ENCODE measurements around the gene PCIF1.

Gene PCIF1

GRCh38 chr20:45943613-45944012, 9.1 kb downstream of the PCIF1 start:
- Histone ChIP-seq H3K9me3 (ENCODE audit: control insufficient read depth, insufficient read depth, low read depth, low read length) (no peaks in the 10 kb centered on the region), H3K27ac (ENCODE audit: extremely low read depth, low read depth, low read length) (no peak overlapping the region), H3K36me3 (ENCODE audit: control insufficient read depth in 2 of 2, insufficient read depth in 1 of 2, low read length in 2 of 2) (peaks cover 6 to 88% of the 10 kb centered on the region in 2 experiments; a peak in 2 of 3 replicates), H3K4me1 (ENCODE audit: control insufficient read depth, insufficient read depth, low read length) (no peaks in the 10 kb centered on the region), H3K4me3 (ENCODE audit: low read depth, low read length) (no peak overlapping the region)
- ChIA-PET CTCF (interaction anchor here (0.6 to 1.4 kb wide), 2 partner anchors 26 to 1581 kb away, joined by 3 to 7 read pairs; no protein-coding TSS in a partner anchor), POLR2A (interaction anchor here (1.2 to 2.2 kb wide), 3 partner anchors 9 to 28 kb away, joined by 3 to 18 read pairs (median 7); partner anchors contain the start of genes PCIF1 and ZNF335)
- TF ChIP-seq, protein P1, sequence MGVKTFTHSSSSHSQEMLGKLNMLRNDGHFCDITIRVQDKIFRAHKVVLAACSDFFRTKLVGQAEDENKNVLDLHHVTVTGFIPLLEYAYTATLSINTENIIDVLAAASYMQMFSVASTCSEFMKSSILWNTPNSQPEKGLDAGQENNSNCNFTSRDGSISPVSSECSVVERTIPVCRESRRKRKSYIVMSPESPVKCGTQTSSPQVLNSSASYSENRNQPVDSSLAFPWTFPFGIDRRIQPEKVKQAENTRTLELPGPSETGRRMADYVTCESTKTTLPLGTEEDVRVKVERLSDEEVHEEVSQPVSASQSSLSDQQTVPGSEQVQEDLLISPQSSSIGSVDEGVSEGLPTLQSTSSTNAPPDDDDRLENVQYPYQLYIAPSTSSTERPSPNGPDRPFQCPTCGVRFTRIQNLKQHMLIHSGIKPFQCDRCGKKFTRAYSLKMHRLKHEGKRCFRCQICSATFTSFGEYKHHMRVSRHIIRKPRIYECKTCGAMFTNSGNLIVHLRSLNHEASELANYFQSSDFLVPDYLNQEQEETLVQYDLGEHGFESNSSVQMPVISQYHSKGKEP (tag by site-specific recombination; IDR thresholded peaks at IDR 0.05), result no peak
- TF ChIP-seq ZBTB11 (tag by site-specific recombination; conservative IDR thresholded peaks at IDR 0.05; ENCODE audit: low read depth) (no peak), ZNF654 (tag by site-specific recombination; IDR thresholded peaks at IDR 0.05; ENCODE audit: low read depth) (no peak), ZNF776 (tag by site-specific recombination; IDR thresholded peaks at IDR 0.05; ENCODE audit: borderline replicate concordance) (no peak), ZNF354C (tag by site-specific recombination; IDR thresholded peaks at IDR 0.05; ENCODE audit: borderline replicate concordance, low read depth) (no peak), ZNF433 (tag by site-specific recombination; IDR thresholded peaks at IDR 0.05; ENCODE audit: low read depth) (no peak), ZNF138 (tag by site-specific recombination; IDR thresholded peaks at IDR 0.05; ENCODE audit: borderline replicate concordance) (no peak), ZNF18 (tag by site-specific recombination; IDR thresholded peaks at IDR 0.05) (no peak), ZNF48 (tag by site-specific recombination; IDR thresholded peaks at IDR 0.05) (no peak), MYNN (tag by site-specific recombination; IDR thresholded peaks at IDR 0.05; ENCODE audit: borderline replicate concordance) (no peak), REST (tag by site-specific recombination; IDR thresholded peaks at IDR 0.05) (no peak), YY2 (tag by site-specific recombination; IDR thresholded peaks at IDR 0.05) (no peak), ZNF473 (tag by site-specific recombination; IDR thresholded peaks at IDR 0.05) (no peak), ZNF174 (tag by site-specific recombination; IDR thresholded peaks at IDR 0.05) (no peak), MEIS1 (CRISPR knock-in tag; IDR thresholded peaks at IDR 0.05; ENCODE audit: borderline replicate concordance) (no peak), ZFP3 (tag by site-specific recombination; IDR thresholded peaks at IDR 0.05; ENCODE audit: low read depth) (no peak), ZNF555 (tag by site-specific recombination; conservative IDR thresholded peaks at IDR 0.05) (no peak)
- TF ChIP-seq, protein P2, sequence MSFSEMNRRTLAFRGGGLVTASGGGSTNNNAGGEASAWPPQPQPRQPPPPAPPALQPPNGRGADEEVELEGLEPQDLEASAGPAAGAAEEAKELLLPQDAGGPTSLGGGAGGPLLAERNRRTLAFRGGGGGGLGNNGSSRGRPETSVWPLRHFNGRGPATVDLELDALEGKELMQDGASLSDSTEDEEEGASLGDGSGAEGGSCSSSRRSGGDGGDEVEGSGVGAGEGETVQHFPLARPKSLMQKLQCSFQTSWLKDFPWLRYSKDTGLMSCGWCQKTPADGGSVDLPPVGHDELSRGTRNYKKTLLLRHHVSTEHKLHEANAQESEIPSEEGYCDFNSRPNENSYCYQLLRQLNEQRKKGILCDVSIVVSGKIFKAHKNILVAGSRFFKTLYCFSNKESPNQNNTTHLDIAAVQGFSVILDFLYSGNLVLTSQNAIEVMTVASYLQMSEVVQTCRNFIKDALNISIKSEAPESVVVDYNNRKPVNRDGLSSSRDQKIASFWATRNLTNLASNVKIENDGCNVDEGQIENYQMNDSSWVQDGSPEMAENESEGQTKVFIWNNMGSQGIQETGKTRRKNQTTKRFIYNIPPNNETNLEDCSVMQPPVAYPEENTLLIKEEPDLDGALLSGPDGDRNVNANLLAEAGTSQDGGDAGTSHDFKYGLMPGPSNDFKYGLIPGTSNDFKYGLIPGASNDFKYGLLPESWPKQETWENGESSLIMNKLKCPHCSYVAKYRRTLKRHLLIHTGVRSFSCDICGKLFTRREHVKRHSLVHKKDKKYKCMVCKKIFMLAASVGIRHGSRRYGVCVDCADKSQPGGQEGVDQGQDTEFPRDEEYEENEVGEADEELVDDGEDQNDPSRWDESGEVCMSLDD (tag by site-specific recombination; IDR thresholded peaks at IDR 0.05), result no peak

Data from HEK293 (cell line).